ENCODE data around the gene SULT2A1. TPM values are rescaled to one million over a fixed set of nuclear protein-coding genes. Genes with fewer than 3 reads are reported as not detected.

Gene SULT2A1
- total and polyA plus RNA-seq, 2 of the 4 experiments (the other 2 are of a cell fraction): not detected

DNA sequence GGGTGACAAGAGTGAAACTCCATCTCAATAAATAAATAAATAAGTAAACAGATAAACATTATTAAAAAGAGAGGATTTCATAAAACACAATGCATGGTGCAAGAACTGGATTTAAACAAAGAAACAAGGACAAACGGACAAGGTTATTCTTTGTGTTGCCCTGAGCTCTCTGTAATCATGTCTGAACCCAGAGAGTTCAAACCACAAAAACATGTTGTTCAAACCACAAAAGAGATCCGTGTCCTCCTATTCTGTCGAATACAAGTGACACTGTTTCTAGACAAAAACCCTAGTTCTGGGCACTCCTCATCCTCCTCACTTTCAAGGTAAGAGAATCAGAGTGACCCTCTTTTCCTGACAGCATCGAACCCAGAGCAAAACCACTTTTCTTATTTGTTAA, 31.7 kb downstream of the SULT2A1 start:
- TF ChIP-seq NFE2L2 (IDR thresholded peaks at IDR 0.05; ENCODE audit: low read depth, low read length) (no peak), FOS (IDR thresholded peaks at IDR 0.05; ENCODE audit: low read depth, low read length) (no peak)
- Histone ChIP-seq H4K91ac (ENCODE audit: insufficient read depth, low read depth, low read length) (no peak overlapping the region), H2BK5ac (ENCODE audit: low read depth, low read length, poor library complexity, severe bottlenecking) (no peak overlapping the region), H3K36me3 (ENCODE audit: control insufficient read depth, insufficient read depth, low read length) (no peaks in the 10 kb centered on the region), H3K27ac (ENCODE audit: insufficient read depth, low read length) (no peak overlapping the region), H2BK20ac (ENCODE audit: low read depth, low read length) (no peak overlapping the region), H3K4me2 (ENCODE audit: low read depth, low read length) (no peak overlapping the region), H3K23ac (ENCODE audit: low read depth, low read length) (no peak overlapping the region), H2AK9ac (replicated peaks; ENCODE audit: low read depth, low read length, poor library complexity) (no peak overlapping the region), H4K5ac (ENCODE audit: low read depth, low read length) (no peak overlapping the region), H3K56ac (ENCODE audit: extremely low read depth, insufficient read depth, low read length) (no peak overlapping the region), H3K9me1 (ENCODE audit: insufficient read depth, low read length) (no peaks in the 10 kb centered on the region), H2BK15ac (ENCODE audit: low read depth, low read length) (no peak overlapping the region), H4K8ac (ENCODE audit: low read depth in 2 of 2, low read length in 2 of 2) (no peak overlapping the region), H3K79me1 (ENCODE audit: low read depth in 1 of 2, low read length in 2 of 2) (no peaks in the 10 kb centered on the region), H3K9me3 (ENCODE audit: control insufficient read depth, insufficient read depth, low read length) (no peaks in the 10 kb centered on the region), H3K4me3 (ENCODE audit: insufficient read depth, low read depth, low read length) (no peak overlapping the region), H3K4ac (ENCODE audit: low read depth, low read length) (no peak overlapping the region), H3K14ac (replicated peaks; ENCODE audit: low read depth, low read length) (no peak overlapping the region), H4K20me1 (ENCODE audit: insufficient read depth, low read length) (no peaks in the 10 kb centered on the region), H2AK5ac (ENCODE audit: low read depth, low read length) (no peak overlapping the region), H2BK120ac (ENCODE audit: low read depth, low read length) (no peak overlapping the region), H3K9ac (ENCODE audit: low read depth, low read length) (no peak overlapping the region), H3K4me1 (ENCODE audit: control insufficient read depth, insufficient read depth, low read length) (no peaks in the 10 kb centered on the region), H3K18ac (ENCODE audit: low read depth, low read length) (no peak overlapping the region), H2AFZ (replicated peaks; ENCODE audit: low read length, poor library complexity) (no peak overlapping the region), H3K27me3 (ENCODE audit: control insufficient read depth, insufficient read depth, low read length) (peaks cover 12% of the 10 kb centered on the region)
- BruUV-seq (replicated peaks): no TSS peak
- CTCF ChIA-PET: no interaction called here
- dilution Hi-C loops (cut with HindIII; ENCODE audit: low sequenced_read_pairs, unreplicated experiment): no loop called here
- POLR2A ChIA-PET (ENCODE audit: unreplicated experiment): no interaction called here
- DNase-seq (no peak), ATAC-seq (ENCODE audit: low read depth) (no peak)
- in situ Hi-C loops (cut with MboI; ENCODE audit: low sequenced_read_pairs): no loop called here
- intact Hi-C loops (cut with micrococcal nuclease): no loop called here
- 75% methylated on average over 1 of the region's 4 CpGs; no CpG with 5 or more reads in 1 of the 2 experiments for WGBS, 2 experiments (ENCODE audit: extremely low coverage in 2 of 2, insufficient read length in 1 of 2)

Data from IMR-90 (cell line).